ENCODE measurements around the gene EPS15.
A peak's percentile ranks its signal among the peaks of the same experiment; 100 is the strongest.

The EPS15 gene

GRCh38 chr1:51369171-51369570, 149.9 kb downstream of the EPS15 start:
- no peak for DNase-seq

- no peak for DNase-seq
Measured at GRCh38 chr1:51365774-51366173, 153.3 kb downstream of the EPS15 start.

GRCh38 chr1:51359879-51360278, 159.2 kb downstream of the EPS15 start:
- DNase-seq = no peak

DNA sequence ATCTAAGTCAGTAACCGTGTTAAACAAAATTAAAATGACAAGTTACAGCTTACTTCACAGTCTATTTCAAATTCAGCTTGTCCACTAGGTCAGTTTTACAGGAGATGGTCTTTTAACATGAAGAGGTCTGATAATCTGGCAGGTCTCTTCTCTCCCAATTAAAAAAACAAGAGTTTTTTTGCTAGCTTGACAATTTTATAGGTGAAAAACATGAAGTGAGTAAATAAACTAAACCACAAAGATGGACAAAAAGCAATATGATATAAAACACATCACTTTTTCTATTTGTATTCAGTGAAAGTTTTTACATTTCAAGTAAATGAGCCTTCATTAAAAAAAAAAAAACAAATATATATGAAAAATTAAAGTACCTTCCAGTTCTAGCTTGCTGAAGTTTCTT, 163.7 kb downstream of the EPS15 start:
- DNase-seq = no peak

GRCh38 chr1:51354416-51354815, 164.7 kb downstream of the EPS15 start:
- DNase-seq = no peak

GRCh38 chr1:51351907-51352306, 167.2 kb downstream of the EPS15 start:
- DNase-seq = no peak

DNA sequence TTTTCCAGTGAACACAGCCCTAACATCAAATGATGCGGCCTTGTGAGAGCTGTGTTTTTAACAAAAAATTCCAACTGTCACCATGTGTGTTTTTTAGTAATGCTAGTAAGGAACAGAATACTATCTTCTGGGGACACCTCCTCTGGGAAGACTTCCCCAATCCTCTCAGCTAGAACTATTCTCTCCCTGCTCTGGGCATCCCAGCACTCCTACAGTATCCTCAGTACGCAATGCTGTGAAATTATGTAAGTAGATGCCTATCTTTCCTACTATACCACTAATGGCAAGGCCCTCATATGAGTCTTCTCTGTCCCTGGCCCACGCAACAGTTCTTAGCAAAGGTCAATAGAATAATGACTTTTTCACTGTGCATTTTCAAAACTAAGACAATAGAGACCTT, 169.2 kb downstream of the EPS15 start:
- no peak for DNase-seq

GRCh38 chr1:51348147-51348527, 170.9 kb downstream of the EPS15 start:
- DNase-seq = no peak

DNA sequence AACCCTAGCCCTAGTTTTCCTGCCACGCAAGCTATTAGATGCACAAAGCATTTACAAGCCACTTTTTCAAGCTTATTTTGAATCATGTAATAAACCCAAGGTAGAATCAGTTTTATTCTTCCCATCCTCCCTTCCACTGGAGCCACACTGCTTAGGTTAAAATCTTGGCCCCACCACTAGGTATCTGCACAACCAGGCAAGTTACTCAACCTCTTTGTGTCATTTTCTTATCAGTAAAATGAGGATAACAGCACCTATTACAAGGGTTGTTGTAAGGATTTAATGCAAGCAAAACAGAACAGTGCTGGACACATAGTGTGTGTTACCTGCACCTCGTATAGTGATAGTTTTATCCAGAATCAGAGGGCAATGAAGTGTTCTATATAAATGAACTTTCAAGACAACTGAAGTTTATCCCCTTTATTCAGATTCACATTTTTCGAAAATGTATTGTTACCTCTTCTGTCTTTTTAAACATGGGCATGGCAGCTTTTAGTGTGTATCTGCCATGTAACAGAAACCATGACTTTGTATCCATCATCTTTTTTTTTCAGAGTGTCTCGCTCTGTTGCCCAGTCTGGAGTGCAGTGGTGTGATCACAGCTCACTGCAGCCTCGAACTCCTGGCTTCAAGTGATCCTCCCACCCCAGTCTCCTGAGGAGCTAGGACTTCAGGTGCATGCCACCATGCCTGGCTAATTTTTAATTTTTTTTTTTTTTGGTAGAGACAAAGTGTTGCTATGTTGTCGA, 171.5 kb downstream of the EPS15 start:
- DNase-seq = no peak

DNA sequence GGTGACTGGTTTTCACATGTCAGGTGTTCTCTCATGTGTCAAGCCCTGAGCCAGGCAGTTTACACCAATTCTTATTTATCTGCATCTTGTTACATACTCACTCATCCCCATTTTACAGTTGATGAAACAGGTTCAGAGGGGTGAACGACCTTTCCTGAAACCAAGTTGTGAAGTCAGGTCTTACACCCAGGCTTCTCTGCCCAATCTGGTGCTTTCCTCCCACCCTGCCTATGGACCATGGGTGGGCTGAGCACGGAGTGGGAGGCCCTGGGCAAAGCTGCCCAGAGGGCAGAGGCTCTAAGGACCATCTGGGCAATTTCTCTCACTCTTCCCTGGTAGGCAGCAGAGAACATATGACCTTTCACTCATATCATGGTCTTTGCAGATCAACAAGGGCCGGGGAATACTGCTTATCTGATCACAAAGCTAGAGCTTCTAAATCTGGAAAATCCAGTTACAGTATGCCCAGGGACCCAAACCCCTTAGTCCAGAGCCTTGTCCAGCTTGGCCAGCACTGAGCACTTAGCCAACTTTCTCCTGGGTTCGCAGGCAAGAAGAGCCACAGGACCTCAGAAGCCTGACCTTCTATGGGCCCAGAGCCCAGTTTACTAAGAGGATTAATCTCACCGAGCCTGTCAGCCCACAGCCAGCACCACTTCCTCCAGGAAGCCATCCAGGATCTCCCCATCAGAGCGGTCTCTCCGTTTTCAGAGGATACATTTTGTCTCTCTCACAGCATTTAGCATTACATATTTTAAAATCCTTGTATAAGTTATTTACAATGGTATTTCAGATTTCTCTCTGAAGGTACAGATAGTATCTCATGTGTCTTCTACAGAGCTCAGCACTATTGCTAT, 172.8 kb downstream of the EPS15 start:
- no peak for DNase-seq

GRCh38 chr1:51345300-51345687, 173.8 kb downstream of the EPS15 start:
- no peak for DNase-seq

GRCh38 chr1:51344602-51345299, 174.3 kb downstream of the EPS15 start:
- DNase-seq = no peak

GRCh38 chr1:51344276-51344601, 174.8 kb downstream of the EPS15 start:
- no peak for DNase-seq

DNA sequence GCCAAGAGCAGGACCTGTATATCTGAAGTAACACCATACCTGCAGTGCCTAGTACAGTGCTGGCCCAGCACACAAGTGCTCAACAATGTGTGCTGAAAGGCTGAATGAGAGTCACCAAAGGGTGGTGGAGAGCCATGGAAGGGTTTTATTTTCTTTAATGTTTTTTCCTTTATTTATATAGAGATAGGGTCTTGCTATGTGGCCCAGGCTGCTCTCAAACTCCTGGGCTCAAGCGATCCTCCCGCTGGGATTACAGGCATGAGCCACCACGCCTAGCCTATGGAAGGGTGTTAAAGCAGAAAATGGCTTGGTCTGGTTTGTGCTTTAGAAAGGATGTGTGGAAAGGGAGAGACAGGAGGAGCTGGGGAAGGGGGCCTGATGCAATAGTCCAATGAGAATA, 175.4 kb downstream of the EPS15 start:
- no peak for DNase-seq

- DNase-seq = no peak
Measured at GRCh38 chr1:51342591-51343206, 176.4 kb downstream of the EPS15 start.

DNA sequence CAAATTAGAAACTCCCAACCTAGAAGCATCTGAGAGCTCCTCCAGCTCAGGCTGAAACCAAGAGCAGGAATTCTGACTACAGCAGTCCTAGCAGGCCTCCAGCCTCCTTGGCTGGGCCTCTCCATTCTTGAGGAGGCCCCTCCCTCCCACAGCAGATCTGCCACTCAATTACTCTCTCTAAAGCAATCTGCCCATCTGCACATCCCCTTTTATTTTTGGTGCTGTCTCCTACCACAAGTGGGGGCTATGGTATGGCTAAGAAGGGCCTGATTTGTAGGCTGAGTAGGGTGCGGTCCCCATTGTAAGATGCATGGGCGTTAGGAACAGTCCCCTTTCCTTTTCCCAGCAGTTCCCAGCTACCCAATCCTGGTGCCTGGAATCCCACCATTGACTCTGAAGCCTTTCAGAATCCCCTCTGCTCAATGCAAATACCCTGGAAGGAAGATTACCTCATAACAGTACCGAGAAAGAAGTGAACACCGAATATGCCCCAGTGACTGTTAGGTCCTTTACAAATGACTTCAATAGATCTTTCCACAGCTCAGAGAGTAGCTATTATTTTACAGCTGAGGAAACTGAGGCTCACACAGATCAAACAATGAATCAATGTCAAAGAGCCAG, 177.1 kb downstream of the EPS15 start:
- no peak for DNase-seq

DNA sequence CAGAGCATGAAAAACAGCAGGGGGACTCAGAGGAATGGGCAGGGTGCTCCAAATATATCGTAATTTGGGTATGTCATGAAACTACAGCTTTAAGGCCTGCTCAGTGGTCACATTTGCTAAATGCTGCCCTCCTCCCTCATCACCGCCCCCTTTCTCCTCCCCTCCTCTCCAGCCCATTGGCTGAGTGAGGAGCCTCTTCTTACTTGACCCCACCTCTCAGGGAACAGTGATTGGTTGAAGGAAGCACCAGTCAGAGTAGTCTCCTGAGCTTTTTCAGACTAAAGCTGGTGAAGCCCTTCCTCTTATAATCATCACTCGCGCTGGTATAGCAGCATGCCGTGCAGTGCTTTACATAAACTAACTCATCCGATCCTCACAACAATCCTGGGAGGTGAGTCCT, 178.7 kb downstream of the EPS15 start:
- no peak for DNase-seq

GRCh38 chr1:51336711-51337110, 182.4 kb downstream of the EPS15 start:
- DNase-seq = no peak

DNA sequence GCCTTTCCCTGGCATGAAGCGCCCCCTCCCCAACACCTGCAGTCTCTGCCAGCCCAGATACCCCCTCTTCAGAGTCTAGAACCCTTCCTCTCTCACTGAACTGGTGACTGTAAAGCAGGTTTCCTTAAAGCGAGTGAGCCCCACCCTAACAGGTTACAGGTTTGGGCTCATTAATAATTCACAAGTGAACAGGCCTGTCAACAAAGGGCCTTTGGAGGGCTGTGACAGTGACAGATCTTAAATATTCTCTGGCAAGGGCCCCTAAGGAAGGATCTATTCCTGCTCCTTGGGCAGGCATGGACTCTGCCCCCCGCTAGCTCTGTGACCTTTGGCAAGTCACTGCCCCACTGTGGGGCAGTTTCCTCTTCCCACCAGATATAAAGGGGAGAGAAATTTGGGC, 183.1 kb downstream of the EPS15 start:
- DNase-seq = no peak

- DNase-seq = peak in 1 of 2 experiments; percentile 44
Measured at GRCh38 chr1:51331206-51332100, 187.6 kb downstream of the EPS15 start.

- DNase-seq = no peak
Measured at GRCh38 chr1:51330331-51331201, 188.5 kb downstream of the EPS15 start, which contains the start of gene TTC39A. TTC39A (minus strand) TSS chr1:51330562; CDS start chr1:51330477, 85 bp downstream.
